Osteocyte (in vitro differentiated cells): ENCODE results near the gene CCNQ. TPM values are rescaled to one million over a fixed set of nuclear protein-coding genes. Genes with fewer than 3 reads are reported as not detected.
A peak's percentile ranks its signal among the peaks of the same experiment; 100 is the strongest.

Experiments used
- DNase-seq: peaks from one replicate; pipeline ENCODE4 v3.0.0; 2021; ENCODE audit warnings: mixed read lengths; ENCODE audit not compliant: unreplicated experiment; ENCODE audit errors: extremely low spot score
- H3K27ac Mint-ChIP-seq: one replicate; pipeline ENCODE4 v1.8.0; 2021; ENCODE audit warnings: mild to moderate bottlenecking, mixed read lengths; ENCODE audit not compliant: unreplicated experiment
- H3K27me3 Mint-ChIP-seq: one replicate; pipeline ENCODE4 v1.8.0; 2021; ENCODE audit warnings: mixed read lengths; ENCODE audit not compliant: unreplicated experiment
- H3K36me3 Mint-ChIP-seq: one replicate; pipeline ENCODE4 v1.8.0; 2021; ENCODE audit warnings: mixed read lengths; ENCODE audit not compliant: unreplicated experiment
- H3K4me1 Mint-ChIP-seq: one replicate; pipeline ENCODE4 v1.8.0; 2021; ENCODE audit warnings: mixed read lengths; ENCODE audit not compliant: unreplicated experiment
- H3K4me3 Mint-ChIP-seq: one replicate; pipeline ENCODE4 v1.8.0; 2021; ENCODE audit warnings: mild to moderate bottlenecking, moderate library complexity, mixed read lengths; ENCODE audit not compliant: unreplicated experiment
- H3K9me3 Mint-ChIP-seq: one replicate; pipeline ENCODE4 v1.8.0; 2021; ENCODE audit warnings: mixed read lengths; ENCODE audit not compliant: unreplicated experiment
- total RNA-seq: library from RNA; stranded (reverse); gene quantifications from 2 replicates; pipeline ENCODE4 v1.2.1, GENCODE V29; 2021
- TF ChIP-seq, protein P1 (sequence below): fragments of 200-600 bp; sonication (generic); IDR thresholded peaks from 2 replicates; pipeline ENCODE4 v1.5.0; 2021; ENCODE audit warnings: antibody characterized with exemption, mild to moderate bottlenecking, moderate library complexity

Gene CCNQ
- total RNA-seq, 1 donor from 2014 or later: 16.0 TPM

GRCh38 chrX:153560466-153560865, 38.5 kb downstream of the CCNQ start:
- DNase-seq: no peak
- Mint-ChIP-seq H3K27ac (no peak overlapping the region), H3K9me3 (no peaks in the 10 kb centered on the region), H3K27me3 (no peaks in the 10 kb centered on the region), H3K4me1 (no peaks in the 10 kb centered on the region), H3K4me3 (no peak overlapping the region), H3K36me3 (peaks cover 3% of the 10 kb centered on the region)
- TF ChIP-seq, protein P1, sequence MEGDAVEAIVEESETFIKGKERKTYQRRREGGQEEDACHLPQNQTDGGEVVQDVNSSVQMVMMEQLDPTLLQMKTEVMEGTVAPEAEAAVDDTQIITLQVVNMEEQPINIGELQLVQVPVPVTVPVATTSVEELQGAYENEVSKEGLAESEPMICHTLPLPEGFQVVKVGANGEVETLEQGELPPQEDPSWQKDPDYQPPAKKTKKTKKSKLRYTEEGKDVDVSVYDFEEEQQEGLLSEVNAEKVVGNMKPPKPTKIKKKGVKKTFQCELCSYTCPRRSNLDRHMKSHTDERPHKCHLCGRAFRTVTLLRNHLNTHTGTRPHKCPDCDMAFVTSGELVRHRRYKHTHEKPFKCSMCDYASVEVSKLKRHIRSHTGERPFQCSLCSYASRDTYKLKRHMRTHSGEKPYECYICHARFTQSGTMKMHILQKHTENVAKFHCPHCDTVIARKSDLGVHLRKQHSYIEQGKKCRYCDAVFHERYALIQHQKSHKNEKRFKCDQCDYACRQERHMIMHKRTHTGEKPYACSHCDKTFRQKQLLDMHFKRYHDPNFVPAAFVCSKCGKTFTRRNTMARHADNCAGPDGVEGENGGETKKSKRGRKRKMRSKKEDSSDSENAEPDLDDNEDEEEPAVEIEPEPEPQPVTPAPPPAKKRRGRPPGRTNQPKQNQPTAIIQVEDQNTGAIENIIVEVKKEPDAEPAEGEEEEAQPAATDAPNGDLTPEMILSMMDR: no peak

- Mint-ChIP-seq H3K4me1 (no peaks in the 10 kb centered on the region), H3K9me3 (no peaks in the 10 kb centered on the region), H3K27ac (no peak overlapping the region), H3K4me3 (no peak overlapping the region), H3K36me3 (peaks cover 3% of the 10 kb centered on the region), H3K27me3 (no peaks in the 10 kb centered on the region)
- TF ChIP-seq, protein P1: no peak
- no peak for DNase-seq
Measured at GRCh38 chrX:153560000-153560399, 38.9 kb downstream of the CCNQ start.

DNA sequence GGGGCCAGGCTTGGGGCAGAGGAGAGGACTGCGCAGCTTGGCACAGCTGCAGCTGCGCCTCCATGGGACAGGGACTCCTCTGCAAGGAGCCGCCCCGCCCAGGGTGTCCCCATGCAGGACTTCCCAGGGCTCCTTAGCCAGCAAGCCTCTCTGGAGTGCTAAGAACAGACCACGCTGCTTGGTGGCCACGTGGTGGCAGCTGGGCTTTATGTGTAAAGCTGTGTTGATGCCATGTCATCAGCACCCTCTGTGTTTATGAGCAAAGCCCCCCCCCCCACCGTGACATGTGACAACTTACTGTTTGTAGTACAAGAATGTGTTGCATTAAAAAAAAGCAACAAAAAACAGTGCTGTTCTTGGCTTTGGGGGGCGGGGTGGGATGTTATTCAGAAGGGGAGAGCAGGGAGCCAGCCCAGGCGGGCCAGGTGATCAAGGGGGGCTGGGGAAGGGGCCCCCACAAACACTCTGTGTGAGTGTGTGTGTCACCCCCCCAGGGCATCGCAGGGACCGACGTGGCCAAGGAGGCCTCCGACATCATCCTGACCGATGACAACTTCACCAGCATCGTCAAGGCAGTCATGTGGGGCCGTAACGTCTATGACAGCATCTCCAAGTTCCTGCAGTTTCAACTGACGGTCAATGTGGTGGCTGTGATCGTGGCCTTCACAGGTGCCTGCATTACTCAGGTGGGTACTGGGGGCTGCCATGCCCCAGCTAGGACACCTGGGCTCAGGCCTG, 41.2 kb downstream of the CCNQ start:
- H3K4me3 Mint-ChIP-seq: no peak overlapping the region
- DNase-seq: no peak
- H3K4me1 Mint-ChIP-seq: no peaks in the 10 kb centered on the region
- no peaks in the 10 kb centered on the region for H3K36me3 Mint-ChIP-seq
- no peaks in the 10 kb centered on the region for H3K27me3 Mint-ChIP-seq
- TF ChIP-seq, protein P1: no peak
- no peaks in the 10 kb centered on the region for H3K9me3 Mint-ChIP-seq
- H3K27ac Mint-ChIP-seq: no peak overlapping the region

GRCh38 chrX:153556767-153557166, 42.2 kb downstream of the CCNQ start:
- Mint-ChIP-seq H3K27ac (no peak overlapping the region), H3K4me1 (no peaks in the 10 kb centered on the region), H3K9me3 (no peaks in the 10 kb centered on the region), H3K27me3 (no peaks in the 10 kb centered on the region), H3K4me3 (no peak overlapping the region), H3K36me3 (no peaks in the 10 kb centered on the region)
- TF ChIP-seq, protein P1: no peak
- DNase-seq: no peak

GRCh38 chrX:153554519-153555167, 44.3 kb downstream of the CCNQ start:
- no peak for DNase-seq
- Mint-ChIP-seq H3K27ac (no peak overlapping the region), H3K4me3 (no peak overlapping the region), H3K36me3 (no peaks in the 10 kb centered on the region), H3K4me1 (no peaks in the 10 kb centered on the region), H3K27me3 (no peaks in the 10 kb centered on the region), H3K9me3 (no peaks in the 10 kb centered on the region)
- TF ChIP-seq, protein P1: peak; percentile 71
